Neural cell (in vitro differentiated cells): ENCODE results near the gene POLE3. TPM values are rescaled to one million over a fixed set of nuclear protein-coding genes. Genes with fewer than 3 reads are reported as not detected.

ENCODE experiments used
- H2AFZ ChIP-seq: fragments of 200-600, 300-800 bp; sonication (generic), shearing (Covaris generic); 2 replicates; pipeline ENCODE4 v1.6.0; 2014; ENCODE audit warnings: low read depth, mild to moderate bottlenecking, antibody characterized with exemption, low read length, moderate library complexity
- H3F3A ChIP-seq: fragments of 200-600 bp; shearing (Covaris generic); 2 replicates; pipeline ENCODE4 v1.6.1; 2016; ENCODE audit warnings: mild to moderate bottlenecking, moderate library complexity, mixed read lengths, antibody characterized with exemption, low read length; ENCODE audit not compliant: insufficient read depth, poor library complexity, severe bottlenecking
- H3K27ac ChIP-seq: fragments of 200-600, 300-800 bp; sonication (generic), shearing (Covaris generic); 2 replicates; pipeline ENCODE4 v1.5.1; 2014; ENCODE audit warnings: mild to moderate bottlenecking, low read length, moderate library complexity
- H3K27me3 ChIP-seq: fragments of 300-800, 200-600 bp; sonication (generic), shearing (Covaris generic); 2 replicates; pipeline ENCODE4 v1.6.0; 2014; ENCODE audit warnings: mild to moderate bottlenecking, low read depth, low read length, moderate library complexity; ENCODE audit not compliant: insufficient read depth
- H3K36me3 ChIP-seq: fragments of 300-800, 200-600 bp; sonication (generic), shearing (Covaris generic); 2 replicates; pipeline ENCODE4 v1.5.1; 2014; ENCODE audit warnings: mild to moderate bottlenecking, antibody characterized with exemption, low read length, moderate library complexity; ENCODE audit not compliant: insufficient read depth
- H3K4me2 ChIP-seq: fragments of 300-800, 200-600 bp; sonication (generic), shearing (Covaris generic); 2 replicates; pipeline ENCODE4 v1.6.0; 2014; ENCODE audit warnings: mild to moderate bottlenecking, low read length
- H3K4me3 ChIP-seq: fragments of 300-800, 200-600 bp; sonication (generic), shearing (Covaris generic); 2 replicates; pipeline ENCODE4 v1.5.1; 2014; ENCODE audit warnings: mild to moderate bottlenecking, low read length, moderate library complexity
- H3K79me2 ChIP-seq: fragments of 200-600 bp; shearing (Covaris generic); replicated peaks from 2 replicates; pipeline ENCODE4 v1.6.0; 2014; ENCODE audit warnings: mild to moderate bottlenecking, low read length, moderate library complexity; ENCODE audit not compliant: insufficient read depth
- H3K9ac ChIP-seq: fragments of 300-800, 200-600 bp; sonication (generic), shearing (Covaris generic); 2 replicates; pipeline ENCODE4 v1.6.1; 2016; ENCODE audit warnings: mild to moderate bottlenecking, low read length, mixed read lengths
- H3K9me2 ChIP-seq: fragments of 200-600 bp; shearing (Covaris generic); 2 replicates; pipeline ENCODE4 v1.6.1; 2016; ENCODE audit warnings: mild to moderate bottlenecking, low read length, mixed read lengths; ENCODE audit not compliant: insufficient read depth
- H3K9me3 ChIP-seq: fragments of 200-600, 300-800 bp; sonication (generic), shearing (Covaris generic); 2 replicates; pipeline ENCODE4 v1.6.1; 2016; ENCODE audit warnings: mild to moderate bottlenecking, mixed run types, low read length, moderate library complexity, mixed read lengths
- H4K20me1 ChIP-seq: fragments of 200-600 bp; shearing (Covaris generic); 2 replicates; pipeline ENCODE4 v1.6.1; 2016; ENCODE audit warnings: mild to moderate bottlenecking, mixed run types; ENCODE audit not compliant: insufficient read depth
- CTCF ChIP-seq: fragments of 450-650 bp; IDR thresholded peaks from 2 replicates; pipeline ENCODE4 v1.5.1; 2014; ENCODE audit warnings: antibody characterized with exemption, mild to moderate bottlenecking, moderate library complexity; ENCODE audit not compliant: poor library complexity, severe bottlenecking
- EP300 ChIP-seq: fragments of 450-650 bp; conservative IDR thresholded peaks from 2 replicates; pipeline ENCODE4 v1.6.1; 2014; ENCODE audit warnings: antibody characterized with exemption, mild to moderate bottlenecking, moderate library complexity; ENCODE audit not compliant: poor library complexity, severe bottlenecking
- EZH2 ChIP-seq: fragments of 200-600, 300-800 bp; shearing (Covaris generic), sonication (generic); IDR thresholded peaks from 2 replicates; pipeline ENCODE4 v1.6.1; 2014; ENCODE audit warnings: antibody characterized with exemption, low read length, borderline replicate concordance, mild to moderate bottlenecking; ENCODE audit not compliant: insufficient read depth, poor library complexity, severe bottlenecking
- MXI1 ChIP-seq: fragments of 450-650 bp; conservative IDR thresholded peaks from 2 replicates; pipeline ENCODE4 v1.6.1; 2014; ENCODE audit warnings: antibody characterized with exemption, mild to moderate bottlenecking; ENCODE audit not compliant: poor library complexity, severe bottlenecking
- POLR2AphosphoS5 ChIP-seq: IDR thresholded peaks from 2 replicates; pipeline ENCODE4 v1.6.1; 2012
- RAD21 ChIP-seq: fragments of 450-650 bp; conservative IDR thresholded peaks from 2 replicates; pipeline ENCODE4 v1.6.1; 2014; ENCODE audit warnings: antibody characterized with exemption, mild to moderate bottlenecking, moderate library complexity
- SMC3 ChIP-seq: fragments of 450-650 bp; conservative IDR thresholded peaks from 2 replicates; pipeline ENCODE4 v1.6.1; 2014; ENCODE audit warnings: antibody characterized with exemption, mild to moderate bottlenecking, moderate library complexity; ENCODE audit not compliant: poor library complexity
- TAF1 ChIP-seq: IDR thresholded peaks from 2 replicates; pipeline ENCODE4 v1.6.1; 2012; ENCODE audit warnings: low read depth
- polyA plus RNA-seq: library from polyadenylated mRNA; depleted of rRNA; stranded (reverse); fragments of >200 nt; gene quantifications from 2 replicates; pipeline ENCODE4 v1.2.3, GENCODE V29; 2014
- TF ChIP-seq, protein P1 (sequence below): IDR thresholded peaks from 2 replicates; pipeline ENCODE4 v1.6.1; 2012; ENCODE audit warnings: borderline replicate concordance

POLE3 gene
- polyA plus RNA-seq, 1 donor from 2014 or later, result 99.8 TPM

- Histone ChIP-seq H3K9me2 (no peaks in the 10 kb centered on the region), H3F3A (no peaks in the 10 kb centered on the region), H3K27ac (no peak overlapping the region), H3K79me2 (no peaks in the 10 kb centered on the region), H3K9me3 (no peaks in the 10 kb centered on the region), H4K20me1 (no peaks in the 10 kb centered on the region), H3K4me3 (no peak overlapping the region), H3K27me3 (no peaks in the 10 kb centered on the region), H3K36me3 (no peaks in the 10 kb centered on the region), H3K9ac (no peak overlapping the region), H3K4me2 (no peak overlapping the region), H2AFZ (no peak overlapping the region)
- TF ChIP-seq SMC3, result no peak
- TF ChIP-seq POLR2AphosphoS5, result no peak
- TF ChIP-seq EZH2, result no peak
- TF ChIP-seq, protein P1, sequence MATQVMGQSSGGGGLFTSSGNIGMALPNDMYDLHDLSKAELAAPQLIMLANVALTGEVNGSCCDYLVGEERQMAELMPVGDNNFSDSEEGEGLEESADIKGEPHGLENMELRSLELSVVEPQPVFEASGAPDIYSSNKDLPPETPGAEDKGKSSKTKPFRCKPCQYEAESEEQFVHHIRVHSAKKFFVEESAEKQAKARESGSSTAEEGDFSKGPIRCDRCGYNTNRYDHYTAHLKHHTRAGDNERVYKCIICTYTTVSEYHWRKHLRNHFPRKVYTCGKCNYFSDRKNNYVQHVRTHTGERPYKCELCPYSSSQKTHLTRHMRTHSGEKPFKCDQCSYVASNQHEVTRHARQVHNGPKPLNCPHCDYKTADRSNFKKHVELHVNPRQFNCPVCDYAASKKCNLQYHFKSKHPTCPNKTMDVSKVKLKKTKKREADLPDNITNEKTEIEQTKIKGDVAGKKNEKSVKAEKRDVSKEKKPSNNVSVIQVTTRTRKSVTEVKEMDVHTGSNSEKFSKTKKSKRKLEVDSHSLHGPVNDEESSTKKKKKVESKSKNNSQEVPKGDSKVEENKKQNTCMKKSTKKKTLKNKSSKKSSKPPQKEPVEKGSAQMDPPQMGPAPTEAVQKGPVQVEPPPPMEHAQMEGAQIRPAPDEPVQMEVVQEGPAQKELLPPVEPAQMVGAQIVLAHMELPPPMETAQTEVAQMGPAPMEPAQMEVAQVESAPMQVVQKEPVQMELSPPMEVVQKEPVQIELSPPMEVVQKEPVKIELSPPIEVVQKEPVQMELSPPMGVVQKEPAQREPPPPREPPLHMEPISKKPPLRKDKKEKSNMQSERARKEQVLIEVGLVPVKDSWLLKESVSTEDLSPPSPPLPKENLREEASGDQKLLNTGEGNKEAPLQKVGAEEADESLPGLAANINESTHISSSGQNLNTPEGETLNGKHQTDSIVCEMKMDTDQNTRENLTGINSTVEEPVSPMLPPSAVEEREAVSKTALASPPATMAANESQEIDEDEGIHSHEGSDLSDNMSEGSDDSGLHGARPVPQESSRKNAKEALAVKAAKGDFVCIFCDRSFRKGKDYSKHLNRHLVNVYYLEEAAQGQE, result no peak
- no peak for TF ChIP-seq TAF1
- TF ChIP-seq MXI1, result no peak
- TF ChIP-seq CTCF, result no peak
- no peak for TF ChIP-seq EP300
- no peak for TF ChIP-seq RAD21
Measured at GRCh38 chr9:113416149-113416721, 5.8 kb upstream of the POLE3 start.

DNA sequence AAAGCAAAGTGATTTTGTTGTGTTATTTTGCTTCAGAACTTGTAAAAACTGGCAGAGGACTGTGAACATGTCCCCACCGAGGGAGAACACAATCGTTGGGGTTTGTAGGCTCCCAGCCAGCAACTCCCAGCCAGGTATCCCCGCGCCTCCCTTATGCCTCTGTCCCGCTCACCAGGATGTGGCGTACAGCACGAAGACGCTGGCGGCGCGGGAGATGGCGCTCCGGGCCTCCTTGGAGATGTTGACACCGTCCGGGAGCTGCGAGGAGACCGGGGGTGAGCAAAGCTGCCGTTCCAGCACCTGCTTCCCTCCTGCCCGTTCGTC, 630 bp downstream of the POLE3 start:
- Histone ChIP-seq H3K9me2 (no peaks in the 10 kb centered on the region), H3K27me3 (no peaks in the 10 kb centered on the region), H3K36me3 (no peaks in the 10 kb centered on the region), H3K79me2 (peaks cover 13% of the 10 kb centered on the region), H3K4me3 (peak overlapping the region; percentile 89), H4K20me1 (no peaks in the 10 kb centered on the region), H3K4me2 (peak overlapping the region; percentile 66), H3F3A (peaks cover 2% of the 10 kb centered on the region), H3K9ac (peak overlapping the region; percentile 91), H2AFZ (peak overlapping the region; percentile 77), H3K9me3 (no peaks in the 10 kb centered on the region), H3K27ac (peak overlapping the region; percentile 98)
- TF ChIP-seq SMC3, result peak; percentile 28
- TF ChIP-seq, protein P1, result no peak
- TF ChIP-seq POLR2AphosphoS5, result no peak
- no peak for TF ChIP-seq RAD21
